RWPE2 (cell line): ENCODE results near the gene MDFI.
A peak's percentile ranks its signal among the peaks of the same experiment; 100 is the strongest.

Experiments
- ATAC-seq: fragments of 200-7000 bp; cut with Tn5 transposase; 3 replicates; pipeline ENCODE4 v1.9.1; 2021; ENCODE audit warnings: low read depth
- DNase-seq: peaks from one replicate; pipeline ENCODE4 v3.0.0-alpha.2; 2020; ENCODE audit warnings: low spot score
- H3K27ac ChIP-seq: fragments of 450-650 bp; 2 replicates; pipeline ENCODE4 v1.5.1; 2017; ENCODE audit warnings: mild to moderate bottlenecking; ENCODE audit not compliant: poor library complexity, severe bottlenecking
- H3K27me3 ChIP-seq: fragments of 250-450 bp; sonication (Bioruptor Pico); 2 replicates; pipeline ENCODE4 v1.5.1; 2021; ENCODE audit warnings: mild to moderate bottlenecking, moderate library complexity; ENCODE audit not compliant: insufficient read depth, poor library complexity, severe bottlenecking
- H3K36me3 ChIP-seq: fragments of 250-450 bp; sonication (Bioruptor Pico); 2 replicates; pipeline ENCODE4 v1.5.1; 2020; ENCODE audit warnings: low read depth, mild to moderate bottlenecking, moderate library complexity
- H3K4me1 ChIP-seq: fragments of 250-450 bp; sonication (Bioruptor Pico); 2 replicates; pipeline ENCODE4 v1.5.1; 2021; ENCODE audit warnings: mild to moderate bottlenecking, moderate library complexity; ENCODE audit not compliant: insufficient read depth, poor library complexity, severe bottlenecking
- H3K4me3 ChIP-seq: fragments of 250-450 bp; sonication (Bioruptor Pico); 2 replicates; pipeline ENCODE4 v1.5.1; 2021; ENCODE audit warnings: mild to moderate bottlenecking, moderate library complexity; ENCODE audit not compliant: severe bottlenecking
- H3K9me3 ChIP-seq: fragments of 250-450 bp; sonication (Bioruptor Pico); 2 replicates; pipeline ENCODE4 v1.5.1; 2021; ENCODE audit warnings: mild to moderate bottlenecking, moderate library complexity; ENCODE audit not compliant: severe bottlenecking
- TF ChIP-seq, protein P1 (sequence below): fragments of 450-650 bp; IDR thresholded peaks from one replicate; pipeline ENCODE4 v1.5.1; 2017; ENCODE audit warnings: mild to moderate bottlenecking, moderate library complexity; ENCODE audit not compliant: poor library complexity, severe bottlenecking

The MDFI gene

DNA sequence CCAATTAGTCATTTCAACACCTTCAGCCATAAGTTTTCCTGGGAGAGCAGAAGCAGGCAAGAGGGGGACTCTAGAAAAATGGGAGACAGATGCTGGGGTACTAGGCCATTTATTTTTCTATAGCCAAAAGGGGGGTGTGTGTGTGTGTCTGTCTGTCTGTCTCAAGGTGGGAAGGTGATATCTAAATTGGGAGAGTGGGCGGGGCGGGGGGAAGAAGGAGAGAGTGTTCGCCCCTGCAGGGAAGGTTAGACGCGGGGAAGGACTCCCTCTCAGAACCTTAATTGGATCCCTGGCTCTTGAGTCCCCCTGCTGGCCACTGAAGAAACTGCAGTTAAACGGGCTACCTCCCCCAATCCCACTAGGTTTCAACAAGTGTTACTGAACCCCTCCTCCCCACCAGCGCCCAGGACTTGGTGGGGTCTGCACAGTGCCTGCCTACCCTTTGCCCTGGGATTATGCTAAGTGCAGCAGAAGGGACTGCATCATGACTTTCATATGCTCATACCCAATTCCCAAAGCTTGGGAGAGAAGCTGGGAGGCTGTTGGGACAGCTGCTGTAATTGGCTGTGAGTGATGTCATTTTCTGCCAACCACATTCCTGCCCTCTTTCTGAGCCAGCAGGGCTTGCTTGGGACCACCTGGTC, 46.3 kb upstream of the MDFI start:
- ATAC-seq: peak; percentile 70
- TF ChIP-seq, protein P1, sequence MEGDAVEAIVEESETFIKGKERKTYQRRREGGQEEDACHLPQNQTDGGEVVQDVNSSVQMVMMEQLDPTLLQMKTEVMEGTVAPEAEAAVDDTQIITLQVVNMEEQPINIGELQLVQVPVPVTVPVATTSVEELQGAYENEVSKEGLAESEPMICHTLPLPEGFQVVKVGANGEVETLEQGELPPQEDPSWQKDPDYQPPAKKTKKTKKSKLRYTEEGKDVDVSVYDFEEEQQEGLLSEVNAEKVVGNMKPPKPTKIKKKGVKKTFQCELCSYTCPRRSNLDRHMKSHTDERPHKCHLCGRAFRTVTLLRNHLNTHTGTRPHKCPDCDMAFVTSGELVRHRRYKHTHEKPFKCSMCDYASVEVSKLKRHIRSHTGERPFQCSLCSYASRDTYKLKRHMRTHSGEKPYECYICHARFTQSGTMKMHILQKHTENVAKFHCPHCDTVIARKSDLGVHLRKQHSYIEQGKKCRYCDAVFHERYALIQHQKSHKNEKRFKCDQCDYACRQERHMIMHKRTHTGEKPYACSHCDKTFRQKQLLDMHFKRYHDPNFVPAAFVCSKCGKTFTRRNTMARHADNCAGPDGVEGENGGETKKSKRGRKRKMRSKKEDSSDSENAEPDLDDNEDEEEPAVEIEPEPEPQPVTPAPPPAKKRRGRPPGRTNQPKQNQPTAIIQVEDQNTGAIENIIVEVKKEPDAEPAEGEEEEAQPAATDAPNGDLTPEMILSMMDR: peak; percentile 90
- DNase-seq: no peak
- H3K27ac ChIP-seq: no peak overlapping the region
- H3K27me3 ChIP-seq: no peaks in the 10 kb centered on the region
- H3K36me3 ChIP-seq: no peaks in the 10 kb centered on the region; the same call in 1 of the 2 replicates
- no peaks in the 10 kb centered on the region for H3K9me3 ChIP-seq
- no peak overlapping the region for H3K4me3 ChIP-seq
- H3K4me1 ChIP-seq: no peaks in the 10 kb centered on the region

- H3K4me1 ChIP-seq: no peaks in the 10 kb centered on the region
- TF ChIP-seq, protein P1: no peak
- ATAC-seq: no peak
- H3K4me3 ChIP-seq: no peak overlapping the region
- H3K36me3 ChIP-seq: no peaks in the 10 kb centered on the region; the same call in 1 of the 2 replicates
- no peaks in the 10 kb centered on the region for H3K9me3 ChIP-seq
- H3K27me3 ChIP-seq: no peaks in the 10 kb centered on the region
- H3K27ac ChIP-seq: no peak overlapping the region
- no peak for DNase-seq
These were observed 44.9 kb upstream of the MDFI start for GRCh38 chr6:41593406-41593805.

- Histone ChIP-seq H3K27ac (no peak overlapping the region), H3K4me1 (no peaks in the 10 kb centered on the region), H3K9me3 (no peaks in the 10 kb centered on the region), H3K27me3 (no peaks in the 10 kb centered on the region), H3K4me3 (no peak overlapping the region), H3K36me3 (no peaks in the 10 kb centered on the region; the same call in 1 of the 2 replicates)
- no peak for ATAC-seq
- no peak for DNase-seq
- TF ChIP-seq, protein P1: no peak
These were observed 44.4 kb upstream of the MDFI start for GRCh38 chr6:41593839-41594238.

DNA sequence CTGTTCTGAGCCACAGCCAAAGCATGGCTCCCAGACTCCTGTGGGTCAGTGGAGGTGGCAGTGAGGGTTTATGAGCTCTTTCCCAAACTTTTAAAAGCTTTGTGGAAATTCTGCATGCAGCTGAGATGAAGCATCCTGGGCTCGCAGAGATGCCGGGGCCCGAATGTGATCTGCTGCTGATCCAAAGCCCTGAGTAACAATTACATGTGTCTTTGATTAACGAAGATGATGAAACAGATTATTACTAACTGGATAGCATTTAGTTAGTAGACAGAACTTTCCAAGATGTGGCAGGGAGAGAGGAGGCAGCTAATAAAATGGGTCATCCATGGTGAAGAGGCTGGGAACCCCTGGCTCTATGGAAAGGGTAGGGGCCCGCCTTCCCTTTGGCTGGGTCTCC, 43.9 kb upstream of the MDFI start:
- no peak overlapping the region for H3K4me3 ChIP-seq
- TF ChIP-seq, protein P1: no peak
- DNase-seq: no peak
- ATAC-seq: no peak
- H3K4me1 ChIP-seq: no peaks in the 10 kb centered on the region
- H3K27me3 ChIP-seq: no peaks in the 10 kb centered on the region
- no peak overlapping the region for H3K27ac ChIP-seq
- no peaks in the 10 kb centered on the region for H3K36me3 ChIP-seq
- H3K9me3 ChIP-seq: no peaks in the 10 kb centered on the region

DNA sequence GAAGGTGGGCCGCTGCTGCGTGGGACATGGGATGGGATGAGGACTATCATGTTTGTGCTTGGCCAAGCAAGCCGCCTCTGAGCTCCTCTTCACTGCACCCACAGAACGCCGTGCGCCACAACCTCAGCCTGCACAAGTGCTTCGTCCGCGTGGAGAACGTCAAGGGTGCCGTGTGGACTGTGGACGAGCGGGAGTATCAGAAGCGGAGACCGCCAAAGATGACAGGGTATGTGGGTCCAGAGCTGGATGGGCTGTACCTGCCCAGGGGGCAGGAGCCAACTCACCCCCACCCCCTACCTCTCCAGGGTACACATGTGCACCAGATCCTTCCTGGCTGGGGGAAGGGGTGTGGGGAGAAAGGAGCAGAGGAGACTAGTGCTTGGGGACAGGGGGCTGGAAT, 43.5 kb upstream of the MDFI start:
- no peak overlapping the region for H3K27ac ChIP-seq

More for the DNA sequence above, 43.5 kb upstream of the MDFI start:
- DNase-seq: no peak
- no peak for ATAC-seq
- Histone ChIP-seq H3K36me3 (no peaks in the 10 kb centered on the region), H3K4me1 (no peaks in the 10 kb centered on the region), H3K9me3 (no peaks in the 10 kb centered on the region), H3K27me3 (no peaks in the 10 kb centered on the region), H3K4me3 (no peak overlapping the region)
- TF ChIP-seq, protein P1: no peak
